Astrocyte (in vitro differentiated cells and primary cell): ENCODE results near the gene KLK12. TPM values are rescaled to one million over a fixed set of nuclear protein-coding genes. Genes with fewer than 3 reads are reported as not detected.
A peak's percentile ranks its signal among the peaks of the same experiment; 100 is the strongest.

Source experiments
- DNase-seq: peaks from one replicate; pipeline ENCODE4 v3.0.0-alpha.2; 2010; ENCODE audit warnings: low read depth
- FAIRE-seq: peaks from 2 replicates; lab custom pipeline; 2011; peaks lifted over from hg19 to GRCh38; lab: Jason Lieb, UNC
- H2AFZ ChIP-seq: 2 replicates; pipeline ENCODE4 v1.6.0; 2012; ENCODE audit warnings: low read depth, low read length, inconsistent platforms
- H3K27ac ChIP-seq: 2 replicates; pipeline ENCODE4 v1.5.1; 2011; ENCODE audit warnings: low read depth, low read length, inconsistent platforms
- H3K27me3 ChIP-seq: 2 replicates; pipeline ENCODE4 v1.6.0; 2011; ENCODE audit warnings: low read length, inconsistent platforms; ENCODE audit not compliant: insufficient read depth
- H3K36me3 ChIP-seq: 2 replicates; pipeline ENCODE4 v1.5.1; 2011; ENCODE audit warnings: low read length, inconsistent platforms; ENCODE audit not compliant: insufficient read depth
- H3K4me1 ChIP-seq: 2 replicates; pipeline ENCODE4 v1.5.1; 2011; ENCODE audit warnings: low read length, inconsistent platforms; ENCODE audit not compliant: insufficient read depth
- H3K4me2 ChIP-seq: 2 replicates; pipeline ENCODE4 v1.6.0; 2012; ENCODE audit warnings: low read length, inconsistent platforms
- H3K4me3 ChIP-seq: 2 replicates; pipeline ENCODE4 v1.5.1; 2011; ENCODE audit warnings: low read depth, mild to moderate bottlenecking, low read length, inconsistent platforms; ENCODE audit not compliant: insufficient read depth
- H3K79me2 ChIP-seq: 2 replicates; pipeline ENCODE4 v1.6.0; 2012; ENCODE audit warnings: mild to moderate bottlenecking, low read length, inconsistent platforms; ENCODE audit not compliant: insufficient read depth
- H3K9ac ChIP-seq: 2 replicates; pipeline ENCODE4 v1.6.0; 2012; ENCODE audit warnings: mild to moderate bottlenecking, low read length, inconsistent platforms
- H3K9me3 ChIP-seq: 2 replicates; pipeline ENCODE4 v1.5.1; 2012; ENCODE audit warnings: low read depth, mild to moderate bottlenecking, low read length, inconsistent platforms; ENCODE audit not compliant: insufficient read depth
- H4K20me1 ChIP-seq: 2 replicates; pipeline ENCODE4 v1.6.0; 2012; ENCODE audit warnings: low read length, inconsistent platforms; ENCODE audit not compliant: insufficient read depth
- H3K27ac Mint-ChIP-seq: one replicate; pipeline ENCODE4 v1.8.0; 2021; ENCODE audit warnings: mild to moderate bottlenecking, mixed read lengths; ENCODE audit not compliant: unreplicated experiment
- H3K27me3 Mint-ChIP-seq: one replicate; pipeline ENCODE4 v1.8.0; 2021; ENCODE audit warnings: low read depth, mixed read lengths; ENCODE audit not compliant: unreplicated experiment
- H3K36me3 Mint-ChIP-seq: one replicate; pipeline ENCODE4 v1.8.0; 2021; ENCODE audit warnings: low read depth, mixed read lengths; ENCODE audit not compliant: unreplicated experiment
- H3K4me1 Mint-ChIP-seq: one replicate; pipeline ENCODE4 v1.8.0; 2021; ENCODE audit warnings: low read depth, mixed read lengths; ENCODE audit not compliant: unreplicated experiment
- H3K4me3 Mint-ChIP-seq: one replicate; pipeline ENCODE4 v1.8.0; 2021; ENCODE audit warnings: mild to moderate bottlenecking, moderate library complexity, mixed read lengths; ENCODE audit not compliant: unreplicated experiment
- H3K9me3 Mint-ChIP-seq: one replicate; pipeline ENCODE4 v1.8.0; 2021; ENCODE audit warnings: mild to moderate bottlenecking, mixed read lengths; ENCODE audit not compliant: unreplicated experiment
- EZH2 ChIP-seq: IDR thresholded peaks from 2 replicates; pipeline ENCODE4 v1.6.1; 2012; ENCODE audit warnings: mild to moderate bottlenecking, low read length, inconsistent platforms; ENCODE audit not compliant: insufficient read depth
- total RNA-seq: library from RNA; stranded (reverse); gene quantifications from 2 replicates; pipeline ENCODE4 v1.2.1, GENCODE V29; 2021
- TF ChIP-seq, protein P1 (sequence below): IDR thresholded peaks from 2 replicates; pipeline ENCODE4 v1.5.1; 2011; ENCODE audit warnings: low read depth, mild to moderate bottlenecking, inconsistent platforms, low read length, moderate library complexity; ENCODE audit not compliant: insufficient read depth

Gene KLK12
- total RNA-seq, 1 donor from 2014 or later = not detected

DNA sequence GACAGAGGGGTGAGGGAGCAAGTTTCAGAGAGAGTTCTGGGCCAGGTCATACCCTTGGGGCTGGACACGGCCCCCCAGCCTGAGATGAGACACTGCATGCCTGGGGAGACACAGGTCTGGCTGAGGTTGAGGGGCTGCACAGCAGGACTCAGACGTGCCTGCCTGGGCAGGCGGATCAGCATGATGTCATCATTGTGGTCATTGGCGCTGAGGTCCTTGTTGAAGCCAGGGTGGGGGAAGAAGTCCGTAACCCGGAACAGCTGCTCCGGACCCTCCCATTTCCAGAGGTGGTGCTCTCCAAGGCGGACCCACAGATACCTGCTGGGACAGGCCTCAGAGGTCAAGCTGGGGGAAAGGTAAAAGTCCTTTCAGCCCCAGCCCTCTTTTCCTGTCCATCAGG is 28.4 kb downstream of the KLK12 start:
- no peaks in the 10 kb centered on the region for H3K4me1 ChIP-seq
- no peaks in the 10 kb centered on the region for H3K36me3 ChIP-seq
- peaks cover 3% of the 10 kb centered on the region for H3K4me1 Mint-ChIP-seq
- peak overlapping the region; percentile 1 for H3K27ac Mint-ChIP-seq
- H3K27me3 ChIP-seq = no peaks in the 10 kb centered on the region
- DNase-seq (no peak), FAIRE-seq (no peak)
- H3K4me3 ChIP-seq = no peak overlapping the region
- H3K9me3 ChIP-seq = peaks cover 2% of the 10 kb centered on the region
- H3K9me3 Mint-ChIP-seq = peaks cover 1% of the 10 kb centered on the region
- H2AFZ ChIP-seq = no peak overlapping the region
- no peak overlapping the region for H3K4me2 ChIP-seq
- H3K79me2 ChIP-seq = no peaks in the 10 kb centered on the region
- no peak for TF ChIP-seq EZH2
- TF ChIP-seq, protein P1, sequence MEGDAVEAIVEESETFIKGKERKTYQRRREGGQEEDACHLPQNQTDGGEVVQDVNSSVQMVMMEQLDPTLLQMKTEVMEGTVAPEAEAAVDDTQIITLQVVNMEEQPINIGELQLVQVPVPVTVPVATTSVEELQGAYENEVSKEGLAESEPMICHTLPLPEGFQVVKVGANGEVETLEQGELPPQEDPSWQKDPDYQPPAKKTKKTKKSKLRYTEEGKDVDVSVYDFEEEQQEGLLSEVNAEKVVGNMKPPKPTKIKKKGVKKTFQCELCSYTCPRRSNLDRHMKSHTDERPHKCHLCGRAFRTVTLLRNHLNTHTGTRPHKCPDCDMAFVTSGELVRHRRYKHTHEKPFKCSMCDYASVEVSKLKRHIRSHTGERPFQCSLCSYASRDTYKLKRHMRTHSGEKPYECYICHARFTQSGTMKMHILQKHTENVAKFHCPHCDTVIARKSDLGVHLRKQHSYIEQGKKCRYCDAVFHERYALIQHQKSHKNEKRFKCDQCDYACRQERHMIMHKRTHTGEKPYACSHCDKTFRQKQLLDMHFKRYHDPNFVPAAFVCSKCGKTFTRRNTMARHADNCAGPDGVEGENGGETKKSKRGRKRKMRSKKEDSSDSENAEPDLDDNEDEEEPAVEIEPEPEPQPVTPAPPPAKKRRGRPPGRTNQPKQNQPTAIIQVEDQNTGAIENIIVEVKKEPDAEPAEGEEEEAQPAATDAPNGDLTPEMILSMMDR = no peak
- no peaks in the 10 kb centered on the region for H4K20me1 ChIP-seq
- H3K9ac ChIP-seq = no peak overlapping the region
- H3K4me3 Mint-ChIP-seq = no peak overlapping the region
- H3K27ac ChIP-seq = no peak overlapping the region
- H3K27me3 Mint-ChIP-seq = peaks cover 48% of the 10 kb centered on the region
- H3K36me3 Mint-ChIP-seq = no peaks in the 10 kb centered on the region

DNA sequence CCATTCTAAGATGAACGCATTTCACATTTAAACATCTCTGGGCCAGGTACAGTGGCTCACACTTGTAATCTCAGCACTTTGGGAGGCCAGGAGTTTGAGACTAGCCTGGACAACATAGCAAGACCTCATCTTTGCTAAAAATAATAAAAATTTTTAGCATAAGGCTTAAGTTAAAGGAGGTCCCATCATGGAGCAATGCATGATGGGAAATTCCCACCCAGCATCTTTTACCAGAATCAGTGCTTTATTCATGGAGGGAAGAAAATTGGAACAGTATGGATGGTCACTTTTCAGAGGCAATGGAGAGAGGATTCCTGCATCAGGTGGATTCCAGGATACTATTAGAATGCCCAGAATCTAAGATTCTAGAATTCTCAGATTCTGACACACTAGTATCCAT is 29.6 kb downstream of the KLK12 start:
- H3K36me3 Mint-ChIP-seq = no peaks in the 10 kb centered on the region
- Histone ChIP-seq H3K4me3 (no peak overlapping the region), H4K20me1 (no peaks in the 10 kb centered on the region), H3K4me2 (no peak overlapping the region), H3K27ac (no peak overlapping the region), H3K9me3 (peaks cover 2% of the 10 kb centered on the region), H3K4me1 (no peaks in the 10 kb centered on the region), H3K27me3 (no peaks in the 10 kb centered on the region), H3K79me2 (no peaks in the 10 kb centered on the region), H2AFZ (no peak overlapping the region), H3K36me3 (no peaks in the 10 kb centered on the region), H3K9ac (no peak overlapping the region)
- TF ChIP-seq EZH2 = no peak
- TF ChIP-seq, protein P1 = no peak
- peaks cover 1% of the 10 kb centered on the region for H3K9me3 Mint-ChIP-seq
- no peak overlapping the region for H3K4me3 Mint-ChIP-seq
- peaks cover 3% of the 10 kb centered on the region for H3K4me1 Mint-ChIP-seq
- FAIRE-seq (no peak), DNase-seq (no peak)
- H3K27ac Mint-ChIP-seq = no peak overlapping the region
- H3K27me3 Mint-ChIP-seq = peaks cover 48% of the 10 kb centered on the region

DNA sequence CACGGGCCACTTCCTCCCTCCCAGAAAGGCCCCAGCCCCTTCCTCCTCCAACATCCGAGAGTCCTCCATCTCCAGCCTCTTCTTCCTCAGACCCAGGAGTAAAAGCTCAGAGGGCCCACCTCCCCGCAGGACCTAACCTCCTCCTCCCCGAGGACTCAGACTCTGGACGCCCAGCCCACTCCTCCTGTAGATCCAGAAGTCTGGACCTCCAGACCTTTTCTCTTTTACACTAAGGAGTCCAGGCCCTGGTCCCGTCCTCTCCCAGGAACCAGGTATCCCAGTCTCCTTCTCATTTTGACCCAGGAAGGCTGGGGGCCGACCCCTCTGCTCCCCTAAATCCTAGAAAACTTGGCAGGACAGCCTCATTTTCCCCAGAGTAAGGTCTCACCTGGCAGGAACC is 31.5 kb downstream of the KLK12 start:
- Histone ChIP-seq H3K27me3 (no peaks in the 10 kb centered on the region), H4K20me1 (no peaks in the 10 kb centered on the region), H3K4me3 (no peak overlapping the region), H3K36me3 (no peaks in the 10 kb centered on the region), H3K9me3 (peaks cover 5% of the 10 kb centered on the region), H3K9ac (no peak overlapping the region), H3K4me1 (no peaks in the 10 kb centered on the region), H3K4me2 (no peak overlapping the region), H3K27ac (no peak overlapping the region), H2AFZ (no peak overlapping the region), H3K79me2 (no peaks in the 10 kb centered on the region)
- Mint-ChIP-seq H3K36me3 (no peaks in the 10 kb centered on the region), H3K9me3 (peaks cover 1% of the 10 kb centered on the region), H3K4me1 (peaks cover 3% of the 10 kb centered on the region), H3K27ac (no peak overlapping the region), H3K4me3 (no peak overlapping the region), H3K27me3 (peaks cover 40% of the 10 kb centered on the region)
- no peak for TF ChIP-seq EZH2
- TF ChIP-seq, protein P1 = no peak
- no peak for FAIRE-seq
- no peak for DNase-seq
